Lower lobe of right lung (tissue), 2 donors: ENCODE data around the gene ATXN7L1. TPM values are rescaled to one million over a fixed set of nuclear protein-coding genes. Genes with fewer than 3 reads are reported as not detected.
A peak's percentile ranks its signal among the peaks of the same experiment; 100 is the strongest.

Source experiments
- ATAC-seq, 2 donors: fragments of 200-7000 bp; cut with Tn5 transposase; one replicate each; pipeline ENCODE4 v1.9.1; 2020 to 2022; ENCODE audit warnings: mild to moderate bottlenecking in 2 of 2, moderate library complexity in 2 of 2
- DNase-seq: peaks from one replicate; pipeline ENCODE4 v3.0.0-alpha.2; 2020
- H3K27ac ChIP-seq: fragments of 200-600 bp; one replicate; pipeline ENCODE4 v1.8.0; 2022
- H3K27me3 ChIP-seq: fragments of 200-600 bp; one replicate; pipeline ENCODE4 v1.8.0; 2022; ENCODE audit warnings: low read depth
- H3K36me3 ChIP-seq: fragments of 200-600 bp; one replicate; pipeline ENCODE4 v1.8.0; 2022; ENCODE audit warnings: mild to moderate bottlenecking
- H3K4me1 ChIP-seq: fragments of 200-600 bp; one replicate; pipeline ENCODE4 v1.8.0; 2022
- H3K4me3 ChIP-seq: fragments of 200-600 bp; one replicate; pipeline ENCODE4 v1.8.0; 2022; ENCODE audit warnings: mild to moderate bottlenecking
- H3K9me3 ChIP-seq: fragments of 200-600 bp; one replicate; pipeline ENCODE4 v1.8.0; 2022
- intact Hi-C: fragments of 100-400 bp; cut with DNase I; formaldehyde crosslinking; loops from one replicate; pipeline ENCODE4 v1.11.0; 2022
- long read RNA-seq: library from polyadenylated mRNA; unstranded; transcript quantifications from one replicate; pipeline ENCODE4 v2.0.0, GENCODE V29; 2021
- total RNA-seq: library from RNA; stranded (reverse); fragmentation: NEBNext Ultra II Directional; extraction: Animal tissue kit (Norgen Biotek cat#: 25700); gene quantifications from one replicate; pipeline ENCODE4 v1.2.1, GENCODE V29; 2021
- TF ChIP-seq, protein P1 (sequence below): fragments of 200-600 bp; IDR thresholded peaks from one replicate; pipeline ENCODE4 v1.8.0; 2022; ENCODE audit warnings: antibody characterized with exemption, mild to moderate bottlenecking
- donor health status: DM: no; HTN: yes; CAD: no; lungs with severe emphysema.

The ATXN7L1 gene, protein sequence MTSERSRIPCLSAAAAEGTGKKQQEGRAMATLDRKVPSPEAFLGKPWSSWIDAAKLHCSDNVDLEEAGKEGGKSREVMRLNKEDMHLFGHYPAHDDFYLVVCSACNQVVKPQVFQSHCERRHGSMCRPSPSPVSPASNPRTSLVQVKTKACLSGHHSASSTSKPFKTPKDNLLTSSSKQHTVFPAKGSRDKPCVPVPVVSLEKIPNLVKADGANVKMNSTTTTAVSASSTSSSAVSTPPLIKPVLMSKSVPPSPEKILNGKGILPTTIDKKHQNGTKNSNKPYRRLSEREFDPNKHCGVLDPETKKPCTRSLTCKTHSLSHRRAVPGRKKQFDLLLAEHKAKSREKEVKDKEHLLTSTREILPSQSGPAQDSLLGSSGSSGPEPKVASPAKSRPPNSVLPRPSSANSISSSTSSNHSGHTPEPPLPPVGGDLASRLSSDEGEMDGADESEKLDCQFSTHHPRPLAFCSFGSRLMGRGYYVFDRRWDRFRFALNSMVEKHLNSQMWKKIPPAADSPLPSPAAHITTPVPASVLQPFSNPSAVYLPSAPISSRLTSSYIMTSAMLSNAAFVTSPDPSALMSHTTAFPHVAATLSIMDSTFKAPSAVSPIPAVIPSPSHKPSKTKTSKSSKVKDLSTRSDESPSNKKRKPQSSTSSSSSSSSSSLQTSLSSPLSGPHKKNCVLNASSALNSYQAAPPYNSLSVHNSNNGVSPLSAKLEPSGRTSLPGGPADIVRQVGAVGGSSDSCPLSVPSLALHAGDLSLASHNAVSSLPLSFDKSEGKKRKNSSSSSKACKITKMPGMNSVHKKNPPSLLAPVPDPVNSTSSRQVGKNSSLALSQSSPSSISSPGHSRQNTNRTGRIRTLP
- total RNA-seq, result 17.7 TPM
- long read RNA-seq, transcript ATXN7L1-201 (4 exons, 1,470 nt), result major isoform, 5 of 24 reads
- long read RNA-seq, partial matches to known transcripts, result 2 of 24 reads
- long read RNA-seq, other reads (novel, unspliced or antisense), result 17 of 24 reads

DNA sequence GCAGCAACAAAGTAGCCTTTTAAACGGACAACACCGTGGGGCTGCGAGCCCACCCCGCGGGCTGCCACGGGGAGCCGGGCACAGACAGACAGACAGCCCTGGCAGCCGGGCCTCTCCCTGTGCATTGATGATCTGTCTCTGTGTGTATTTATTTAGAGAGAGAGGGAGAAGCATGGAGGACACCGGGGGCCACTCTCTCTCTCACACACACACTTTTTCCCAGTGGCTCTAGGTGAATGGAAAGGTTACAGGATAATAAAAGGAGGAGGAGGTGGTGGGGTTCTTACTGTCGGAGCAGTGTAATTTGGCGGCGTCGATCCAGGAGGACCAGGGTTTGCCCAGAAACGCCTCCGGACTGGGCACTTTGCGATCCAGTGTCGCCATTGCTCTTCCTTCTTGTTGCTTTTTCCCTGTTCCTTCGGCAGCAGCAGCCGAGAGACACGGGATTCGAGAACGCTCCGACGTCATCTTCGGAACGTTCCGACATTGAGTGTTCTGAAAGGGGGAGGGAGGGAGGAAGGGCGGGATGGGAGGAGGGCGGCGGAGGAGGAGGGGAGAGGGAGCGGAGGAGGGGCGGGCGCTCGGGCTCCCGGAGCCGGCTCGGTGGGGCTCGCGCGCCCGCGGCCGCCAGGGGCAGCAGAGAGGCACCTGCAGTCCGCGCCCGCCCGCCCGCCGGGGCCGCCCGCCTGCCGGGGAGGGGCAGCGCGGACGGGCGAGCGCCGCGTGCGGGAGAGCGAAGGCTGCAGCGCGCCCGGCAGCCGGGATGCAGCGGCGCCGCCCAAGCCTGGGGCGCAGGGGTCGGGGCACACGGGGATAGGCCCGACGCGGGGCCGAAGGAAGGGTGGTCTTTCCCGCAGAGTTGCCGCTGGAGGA, at the start of gene ATXN7L1:
ATXN7L1 (minus strand) TSS at position 509 of the 873 bp plus-strand sequence; CDS start at position 468, 41 bp downstream.
- peak; percentile 97 to 99 for ATAC-seq
- intact Hi-C loops, result no loop called here
- H3K27me3 ChIP-seq, result no peaks in the 10 kb centered on the region
- peaks cover 25% of the 10 kb centered on the region for H3K4me1 ChIP-seq
- peak within 1 kb of the TSS; percentile 87 for H3K27ac ChIP-seq
- H3K9me3 ChIP-seq, result no peaks in the 10 kb centered on the region
- TF ChIP-seq, protein P1, sequence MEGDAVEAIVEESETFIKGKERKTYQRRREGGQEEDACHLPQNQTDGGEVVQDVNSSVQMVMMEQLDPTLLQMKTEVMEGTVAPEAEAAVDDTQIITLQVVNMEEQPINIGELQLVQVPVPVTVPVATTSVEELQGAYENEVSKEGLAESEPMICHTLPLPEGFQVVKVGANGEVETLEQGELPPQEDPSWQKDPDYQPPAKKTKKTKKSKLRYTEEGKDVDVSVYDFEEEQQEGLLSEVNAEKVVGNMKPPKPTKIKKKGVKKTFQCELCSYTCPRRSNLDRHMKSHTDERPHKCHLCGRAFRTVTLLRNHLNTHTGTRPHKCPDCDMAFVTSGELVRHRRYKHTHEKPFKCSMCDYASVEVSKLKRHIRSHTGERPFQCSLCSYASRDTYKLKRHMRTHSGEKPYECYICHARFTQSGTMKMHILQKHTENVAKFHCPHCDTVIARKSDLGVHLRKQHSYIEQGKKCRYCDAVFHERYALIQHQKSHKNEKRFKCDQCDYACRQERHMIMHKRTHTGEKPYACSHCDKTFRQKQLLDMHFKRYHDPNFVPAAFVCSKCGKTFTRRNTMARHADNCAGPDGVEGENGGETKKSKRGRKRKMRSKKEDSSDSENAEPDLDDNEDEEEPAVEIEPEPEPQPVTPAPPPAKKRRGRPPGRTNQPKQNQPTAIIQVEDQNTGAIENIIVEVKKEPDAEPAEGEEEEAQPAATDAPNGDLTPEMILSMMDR, result peak; percentile 35
- no peaks in the 10 kb centered on the region for H3K36me3 ChIP-seq
- H3K4me3 ChIP-seq, result peak within 1 kb of the TSS; percentile 80
- DNase-seq, result peak; percentile 94

DNA sequence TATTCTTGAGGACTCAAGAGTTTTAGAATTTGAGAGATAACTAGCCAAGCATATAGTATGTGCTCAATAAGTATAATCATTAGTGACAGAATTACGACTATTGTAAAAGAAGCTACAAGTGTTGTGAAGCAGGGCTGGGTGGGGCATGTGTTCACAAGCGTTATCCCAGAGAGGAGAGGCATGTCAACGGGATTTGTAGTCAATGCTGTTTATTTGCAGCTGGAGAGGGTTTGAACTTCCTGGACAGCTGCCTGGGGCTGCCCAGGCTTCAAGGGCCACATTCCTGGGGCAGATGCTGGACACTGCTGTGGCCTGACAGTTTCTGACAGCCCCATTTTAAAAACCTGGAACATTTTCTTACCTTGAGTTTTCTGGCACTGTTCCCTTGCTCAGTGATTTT, 49.7 kb upstream of the ATXN7L1 start:
- H3K27me3 ChIP-seq, result no peaks in the 10 kb centered on the region
- H3K9me3 ChIP-seq, result no peaks in the 10 kb centered on the region
- intact Hi-C loops, result no loop called here
- TF ChIP-seq, protein P1, result no peak
- DNase-seq, result no peak
- H3K4me3 ChIP-seq, result no peak overlapping the region
- H3K36me3 ChIP-seq, result no peaks in the 10 kb centered on the region
- ATAC-seq, result no peak
- no peaks in the 10 kb centered on the region for H3K4me1 ChIP-seq
- no peak overlapping the region for H3K27ac ChIP-seq

GRCh38 chr7:105924945-105925344, 48.5 kb upstream of the ATXN7L1 start:
- no peaks in the 10 kb centered on the region for H3K4me1 ChIP-seq
- no peaks in the 10 kb centered on the region for H3K9me3 ChIP-seq
- ATAC-seq (no peak), DNase-seq (no peak)
- no peak overlapping the region for H3K4me3 ChIP-seq
- no peaks in the 10 kb centered on the region for H3K27me3 ChIP-seq
- intact Hi-C loops, result no loop called here
- TF ChIP-seq, protein P1, result no peak
- H3K27ac ChIP-seq, result no peak overlapping the region
- H3K36me3 ChIP-seq, result no peaks in the 10 kb centered on the region

GRCh38 chr7:105920766-105921165, 44.4 kb upstream of the ATXN7L1 start:
- no peak overlapping the region for H3K4me3 ChIP-seq
- TF ChIP-seq, protein P1, result no peak
- H3K9me3 ChIP-seq, result no peaks in the 10 kb centered on the region
- DNase-seq (no peak), ATAC-seq (no peak)
- no peaks in the 10 kb centered on the region for H3K27me3 ChIP-seq
- intact Hi-C loops, result no loop called here
- H3K27ac ChIP-seq, result no peak overlapping the region
- no peaks in the 10 kb centered on the region for H3K36me3 ChIP-seq
- no peaks in the 10 kb centered on the region for H3K4me1 ChIP-seq

- Histone ChIP-seq H3K36me3 (no peaks in the 10 kb centered on the region), H3K4me3 (no peak overlapping the region), H3K9me3 (no peaks in the 10 kb centered on the region), H3K27me3 (no peaks in the 10 kb centered on the region), H3K4me1 (no peaks in the 10 kb centered on the region), H3K27ac (no peak overlapping the region)
- TF ChIP-seq, protein P1, result no peak
- intact Hi-C loops, result no loop called here
- ATAC-seq (no peak), DNase-seq (no peak)
Observed at GRCh38 chr7:105917659-105918058, 41.3 kb upstream of the ATXN7L1 start.
